ENCODE measurements around the gene PER1. TPM values are rescaled to one million over a fixed set of nuclear protein-coding genes. Genes with fewer than 3 reads are reported as not detected.

The PER1 gene
- total RNA-seq, 4 donors from 2014 or later: 33.6 to 95.0 (median 56.3) TPM

DNA sequence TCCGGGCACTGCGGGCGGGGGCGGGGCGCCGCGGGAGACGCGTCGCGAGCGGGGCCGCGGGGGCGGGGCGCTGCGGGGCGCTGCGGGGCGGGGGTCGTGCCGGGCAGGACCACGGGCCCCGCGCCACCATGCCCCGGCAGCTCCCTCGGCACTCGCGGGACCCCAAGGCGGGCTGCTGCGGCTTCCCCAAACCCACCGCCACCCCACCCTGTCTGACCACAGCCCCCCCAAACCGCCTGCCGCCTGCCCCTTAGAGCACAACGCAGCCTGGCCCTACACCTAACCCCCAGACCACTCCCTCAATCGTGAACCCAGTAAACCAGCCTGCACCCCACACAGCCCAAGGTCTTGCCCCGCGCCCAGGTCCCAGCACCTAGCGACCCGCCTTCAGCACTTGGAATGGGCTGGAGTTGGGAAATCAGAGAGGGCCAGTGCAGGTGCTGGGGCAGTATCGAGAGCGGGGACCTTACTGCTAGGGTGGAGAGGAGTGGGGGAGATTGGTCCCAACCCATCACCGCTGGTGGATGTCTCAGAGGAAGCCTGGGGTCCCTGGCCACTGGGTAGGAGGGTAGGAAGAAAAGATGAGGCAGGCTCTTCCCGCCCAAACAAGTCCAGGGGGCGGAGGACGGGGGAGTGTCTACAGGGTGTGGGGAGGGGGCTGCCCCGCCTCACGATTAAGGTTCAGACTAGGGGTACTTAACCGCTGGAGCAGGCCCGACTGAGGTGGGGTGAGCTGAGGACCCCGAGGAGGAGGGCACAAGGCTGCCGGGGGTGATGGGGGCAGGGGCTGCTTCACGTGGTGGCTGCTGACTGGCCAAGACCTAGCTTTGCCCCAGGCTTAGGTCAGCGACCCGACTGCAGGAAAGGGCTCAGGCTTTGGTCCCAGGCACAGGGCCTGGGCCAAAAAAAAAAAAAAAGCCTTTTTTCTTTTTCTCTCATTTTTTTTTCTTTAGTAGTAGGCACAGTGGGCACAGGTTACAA is 11.1 kb upstream of the PER1 start:
- H3K27ac ChIP-seq: peak overlapping the region; percentile 97 to 100 (median 99)
- H3K27me3 ChIP-seq: no peaks in the 10 kb centered on the region
- intact Hi-C loops (cut with DNase I): no loop called here
- DNase-seq: no peak
- H3K36me3 ChIP-seq: peaks cover 0 to 27% (median 7%) of the 10 kb centered on the region in 3 donors
- H3K4me3 ChIP-seq: peak overlapping the region; percentile 73 to 100 (median 89)
- peaks cover 44 to 74% (median 47%) of the 10 kb centered on the region in 3 donors for H3K4me1 ChIP-seq
- WGBS, 2 donors: 17 to 26% methylated on average over 5 to 14 of the region's 55 CpGs
- no peaks in the 10 kb centered on the region for H3K9me3 ChIP-seq
- TF ChIP-seq, protein P1, sequence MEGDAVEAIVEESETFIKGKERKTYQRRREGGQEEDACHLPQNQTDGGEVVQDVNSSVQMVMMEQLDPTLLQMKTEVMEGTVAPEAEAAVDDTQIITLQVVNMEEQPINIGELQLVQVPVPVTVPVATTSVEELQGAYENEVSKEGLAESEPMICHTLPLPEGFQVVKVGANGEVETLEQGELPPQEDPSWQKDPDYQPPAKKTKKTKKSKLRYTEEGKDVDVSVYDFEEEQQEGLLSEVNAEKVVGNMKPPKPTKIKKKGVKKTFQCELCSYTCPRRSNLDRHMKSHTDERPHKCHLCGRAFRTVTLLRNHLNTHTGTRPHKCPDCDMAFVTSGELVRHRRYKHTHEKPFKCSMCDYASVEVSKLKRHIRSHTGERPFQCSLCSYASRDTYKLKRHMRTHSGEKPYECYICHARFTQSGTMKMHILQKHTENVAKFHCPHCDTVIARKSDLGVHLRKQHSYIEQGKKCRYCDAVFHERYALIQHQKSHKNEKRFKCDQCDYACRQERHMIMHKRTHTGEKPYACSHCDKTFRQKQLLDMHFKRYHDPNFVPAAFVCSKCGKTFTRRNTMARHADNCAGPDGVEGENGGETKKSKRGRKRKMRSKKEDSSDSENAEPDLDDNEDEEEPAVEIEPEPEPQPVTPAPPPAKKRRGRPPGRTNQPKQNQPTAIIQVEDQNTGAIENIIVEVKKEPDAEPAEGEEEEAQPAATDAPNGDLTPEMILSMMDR (IDR thresholded peaks at IDR 0.05): no peak
- TF ChIP-seq POLR2A (IDR thresholded peaks at IDR 0.05): no peak

DNA sequence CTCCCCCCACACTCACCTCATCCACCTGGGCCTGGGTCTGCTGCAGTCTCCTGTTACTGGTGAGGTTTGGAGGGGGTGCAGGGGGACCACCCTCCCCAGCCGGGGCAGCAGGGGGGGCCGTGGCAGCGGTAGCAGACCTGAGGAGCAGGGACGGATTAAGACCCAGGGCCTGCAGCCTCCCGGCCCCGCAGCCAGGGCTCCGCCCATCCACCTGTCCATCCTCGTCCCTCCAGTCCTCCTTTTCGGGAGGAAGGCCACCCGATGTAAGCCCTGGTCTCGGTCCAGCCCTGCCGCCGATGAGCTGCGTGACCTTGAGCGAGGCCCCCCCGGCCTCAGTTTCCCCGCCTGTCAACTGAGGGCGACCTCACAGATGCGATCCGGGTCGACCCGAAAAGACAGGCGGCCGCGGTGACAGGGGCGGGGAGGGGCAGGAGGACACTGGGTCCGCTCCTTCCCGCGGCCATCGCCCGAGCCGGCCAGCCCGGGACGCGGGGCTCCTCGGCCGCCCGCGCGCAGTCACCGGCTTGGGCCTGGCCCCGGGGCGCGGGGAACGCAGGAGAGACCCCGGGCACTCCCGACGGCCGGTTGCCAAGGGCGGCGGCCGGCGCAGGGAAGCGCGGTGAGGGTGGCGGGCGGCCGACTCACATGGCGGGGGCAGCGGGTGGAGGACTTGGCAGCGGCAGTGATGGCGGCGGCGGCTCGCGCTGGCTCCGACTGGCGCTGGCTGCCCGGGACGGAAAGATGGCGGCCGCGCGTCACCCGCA is 10.2 kb upstream of the PER1 start, which contains the start of gene VAMP2:
TSS of gene VAMP2 (minus strand) at position 716 of the 764 bp plus-strand sequence. CDS start at position 647, 69 bp downstream.
- Histone ChIP-seq H3K36me3 (peaks cover 0 to 27% (median 7%) of the 10 kb centered on the region in 3 donors), H3K27ac (peak within 1 kb of the TSS; percentile 97 to 100 (median 99)), H3K4me3 (peak within 1 kb of the TSS; percentile 73 to 100 (median 89)), H3K27me3 (no peaks in the 10 kb centered on the region), H3K4me1 (peaks cover 47 to 82% (median 51%) of the 10 kb centered on the region in 3 donors), H3K9me3 (no peaks in the 10 kb centered on the region)
- intact Hi-C loops (cut with DNase I): no loop called here
- no peak for DNase-seq
- WGBS, 2 donors: no CpG with 5 or more reads among the region's 75 CpGs
- TF ChIP-seq, protein P1 (IDR thresholded peaks at IDR 0.05): peak in 2 of 6 experiments; percentile 6 to 34
- peak in 2 of 4 donors; percentile 76 to 95 for TF ChIP-seq POLR2A (IDR thresholded peaks at IDR 0.05)

DNA sequence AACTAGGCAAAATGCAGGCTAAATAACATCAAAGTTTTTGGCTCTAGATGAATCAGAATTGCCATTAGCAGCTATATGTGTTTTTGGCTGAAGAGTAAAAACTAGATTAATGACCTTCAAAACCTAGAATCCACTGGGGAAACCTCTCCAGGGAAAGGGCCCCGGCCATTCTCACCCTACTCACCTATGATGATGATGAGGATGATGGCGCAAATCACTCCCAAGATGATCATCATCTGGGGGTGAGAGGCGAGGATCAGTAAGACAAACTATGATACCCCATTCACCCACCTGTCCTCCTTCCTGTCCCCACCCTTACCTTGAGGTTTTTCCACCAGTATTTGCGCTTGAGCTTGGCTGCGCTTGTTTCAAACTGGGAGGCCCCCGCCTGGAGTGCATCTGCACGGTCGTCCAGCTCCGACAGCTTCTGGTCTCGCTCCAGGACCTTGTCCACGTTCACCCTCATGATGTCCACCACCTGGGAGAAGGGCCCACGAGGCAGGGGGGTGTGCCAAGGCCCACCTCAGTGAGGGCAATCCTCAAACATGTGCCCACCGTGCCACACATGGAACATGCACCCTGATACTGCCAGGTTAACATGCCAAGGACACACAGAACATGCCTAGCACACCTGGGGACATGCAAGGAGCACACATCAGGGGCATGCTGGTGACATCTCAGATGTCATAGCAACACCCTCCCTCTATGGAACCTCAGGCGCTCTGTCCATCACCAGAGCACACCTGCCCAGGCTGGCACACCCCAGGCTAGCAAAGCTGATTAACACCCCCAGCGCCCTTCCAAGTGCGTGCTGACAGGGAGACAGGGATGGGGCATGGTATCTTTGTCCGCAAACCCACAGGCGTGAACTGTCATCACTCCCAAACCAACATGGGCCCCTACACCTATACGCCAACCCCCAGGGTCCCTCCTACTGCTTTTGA is 9.4 kb upstream of the PER1 start:
- intact Hi-C loops (cut with DNase I): no loop called here
- DNase-seq: no peak
- WGBS, 2 donors: 41 to 64% methylated on average over 12 to 16 of the region's 19 CpGs
- TF ChIP-seq, protein P1 (IDR thresholded peaks at IDR 0.05): no peak
- TF ChIP-seq POLR2A (IDR thresholded peaks at IDR 0.05): no peak
- peaks cover 43 to 87% (median 56%) of the 10 kb centered on the region in 3 donors for H3K4me1 ChIP-seq
- peak overlapping the region; percentile 97 to 100 (median 99) for H3K27ac ChIP-seq
- H3K36me3 ChIP-seq: peaks cover 0 to 27% (median 7%) of the 10 kb centered on the region in 3 donors
- H3K4me3 ChIP-seq: peak overlapping the region; percentile 73 to 100 (median 89)
- H3K9me3 ChIP-seq: no peaks in the 10 kb centered on the region
- no peaks in the 10 kb centered on the region for H3K27me3 ChIP-seq

DNA sequence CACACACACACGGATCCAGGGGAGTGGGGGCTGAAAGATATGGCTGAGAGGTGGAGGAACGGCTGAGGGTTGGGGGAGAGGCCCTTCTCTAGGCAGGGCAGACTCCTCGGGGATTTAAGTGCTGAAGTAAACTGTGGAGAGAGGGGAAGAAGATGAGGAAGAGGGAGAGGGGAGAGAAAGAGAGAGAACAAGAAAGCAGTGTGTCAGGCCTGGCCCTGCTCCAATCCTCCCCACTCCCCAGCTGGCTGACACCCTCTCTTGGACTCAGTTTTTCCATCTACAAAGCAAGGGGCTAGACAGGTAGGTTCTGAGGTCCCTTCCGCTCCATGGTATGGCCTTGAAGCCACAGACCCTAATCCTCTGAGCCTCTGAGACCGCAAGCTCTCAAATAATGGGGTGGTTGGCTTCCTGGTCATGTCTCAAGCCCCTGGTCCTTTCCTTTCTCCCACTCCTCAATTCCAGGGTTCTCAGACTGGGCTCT is 8.6 kb upstream of the PER1 start:
- Histone ChIP-seq H3K36me3 (peaks cover 0 to 27% (median 7%) of the 10 kb centered on the region in 3 donors), H3K4me3 (peak overlapping the region in 2 of 4 donors; percentile 4 to 5), H3K27me3 (no peaks in the 10 kb centered on the region), H3K27ac (peak overlapping the region; percentile 32 to 100 (median 99)), H3K9me3 (no peaks in the 10 kb centered on the region), H3K4me1 (peaks cover 36 to 79% (median 51%) of the 10 kb centered on the region in 3 donors)
- no peak for DNase-seq
- intact Hi-C loops (cut with DNase I): no loop called here
- WGBS, 2 donors: 52 to 60% methylated on average over 5 of the region's 5 CpGs
- no peak for TF ChIP-seq POLR2A (IDR thresholded peaks at IDR 0.05)
- TF ChIP-seq, protein P1 (IDR thresholded peaks at IDR 0.05): no peak
